Measurements from ENCODE around the gene MOCOS.

- TF ChIP-seq CTCF (IDR thresholded peaks at IDR 0.05 in 2 of 3, conservative IDR thresholded peaks at IDR 0.05 in 1 of 3; ENCODE audit: borderline replicate concordance in 1 of 3, insufficient read depth in 1 of 3, low read depth in 2 of 3, low read length in 2 of 3), result no peak
- TF ChIP-seq CBX3 (IDR thresholded peaks at IDR 0.05; ENCODE audit: low read depth), result no peak
- no peak for TF ChIP-seq YY1 (IDR thresholded peaks at IDR 0.05; ENCODE audit: extremely low read depth, insufficient replicate concordance, low read depth, low read length)
- no peak for TF ChIP-seq MAX (IDR thresholded peaks at IDR 0.05)
- TF ChIP-seq EGR1 (IDR thresholded peaks at IDR 0.05; ENCODE audit: low read depth), result no peak
- TF ChIP-seq POLR2A (IDR thresholded peaks at IDR 0.05; ENCODE audit: borderline replicate concordance, extremely low read depth, insufficient read depth, insufficient read length), result no peak
- no peak for TF ChIP-seq ZNF274 (IDR thresholded peaks at IDR 0.05; ENCODE audit: low read depth, low read length)
- no peak for TF ChIP-seq RAD21 (IDR thresholded peaks at IDR 0.05; ENCODE audit: low read depth)
- no peak for TF ChIP-seq EZH2 (IDR thresholded peaks at IDR 0.05)
- no peak for TF ChIP-seq SP1 (IDR thresholded peaks at IDR 0.05; ENCODE audit: low read depth)
- TF ChIP-seq SIN3A (IDR thresholded peaks at IDR 0.05; ENCODE audit: low read depth), result no peak
Measured at GRCh38 chr18:36196238-36196995, 9.1 kb downstream of the MOCOS start.
